ENCODE data around the gene C11orf58.

- no peak for TF ChIP-seq EZH2 (IDR thresholded peaks at IDR 0.05; ENCODE audit: insufficient read depth, poor library complexity, severe bottlenecking)
- no peak for TF ChIP-seq EZH2phosphoT487 (IDR thresholded peaks at IDR 0.05; ENCODE audit: insufficient read depth, low read depth)
Observed at GRCh38 chr11:16759857-16760508, 21.5 kb downstream of the C11orf58 start.

Measured in GM23248 (cell line).